ENCODE data around the gene ATF1. TPM values are rescaled to one million over a fixed set of nuclear protein-coding genes. Genes with fewer than 3 reads are reported as not detected.

Gene ATF1
- total and polyA plus RNA-seq, 2 of the 8 experiments (the other 6 are each of a cell fraction or from before 2014, with no cell fraction given), result 23.2 to 41.8 TPM

- Histone ChIP-seq H2AK5ac (ENCODE audit: low read depth, low read length) (no peak overlapping the region), H3K23ac (ENCODE audit: insufficient read length) (no peak overlapping the region), H3K4me2 (ENCODE audit: insufficient read depth in 1 of 2, low read depth in 2 of 2, low read length in 2 of 2) (no peak overlapping the region), H3K27ac (ENCODE audit: low read depth, low read length) (no peak overlapping the region), H2BK120ac (replicated peaks; ENCODE audit: low read depth, low read length) (no peak overlapping the region), H2AFZ (ENCODE audit: low read length) (no peak overlapping the region), H2BK5ac (ENCODE audit: low read depth, low read length) (no peak overlapping the region), H3K9ac (replicated peaks in 1 of 4; ENCODE audit: extremely low read depth in 1 of 4, low read depth in 3 of 4, low read length in 3 of 4) (no peak overlapping the region), H3K18ac (ENCODE audit: extremely low read depth, low read length) (no peak overlapping the region), H3K56ac (replicated peaks; ENCODE audit: insufficient read length, low read depth, low read length) (no peak overlapping the region), H2BK12ac (ENCODE audit: low read depth, low read length) (no peak overlapping the region), H2BK20ac (ENCODE audit: low read length) (no peak overlapping the region), H4K20me1 (replicated peaks in 1 of 2; ENCODE audit: control insufficient read depth in 1 of 2, insufficient read depth in 2 of 2, low read length in 2 of 2) (peaks cover 0 to 5% of the 10 kb centered on the region in 2 experiments), H4K91ac (replicated peaks; ENCODE audit: insufficient read length, low read length) (no peak overlapping the region), H4K5ac (ENCODE audit: insufficient read length, low read depth, low read length) (no peak overlapping the region), H2BK15ac (ENCODE audit: low read length) (no peak overlapping the region), H3K23me2 (ENCODE audit: low read depth, low read length) (no peaks in the 10 kb centered on the region), H3K79me1 (ENCODE audit: low read depth, low read length) (no peaks in the 10 kb centered on the region; the same call in 1 of the 2 replicates), H3K27me3 (replicated peaks in 1 of 4; ENCODE audit: control insufficient read depth in 3 of 4, extremely low read depth in 1 of 4, insufficient read depth in 3 of 4, low read length in 3 of 4) (no peaks in the 10 kb centered on the region), H3K14ac (ENCODE audit: insufficient read length) (no peak overlapping the region), H3K4ac (replicated peaks; ENCODE audit: insufficient read length, low read depth, low read length) (no peak overlapping the region), H3K79me2 (ENCODE audit: control insufficient read depth in 1 of 2, insufficient read depth in 2 of 2, low read length in 2 of 2) (peaks cover 5 to 89% of the 10 kb centered on the region in 2 experiments; a peak in 2 of 4 replicates), H3K4me3 (ENCODE audit: extremely low read depth in 1 of 4, insufficient read depth in 2 of 4, low read depth in 3 of 4, low read length in 4 of 4) (no peak overlapping the region), H3K36me3 (ENCODE audit: control insufficient read depth in 2 of 4, insufficient read depth in 4 of 4, low read length in 3 of 4) (peaks cover 0 to 8% (median 2%) of the 10 kb centered on the region in 4 experiments; a peak in 2 of 8 replicates), H4K8ac (ENCODE audit: extremely low read depth, insufficient read depth, low read length) (no peak overlapping the region), H3K4me1 (replicated peaks in 1 of 4; ENCODE audit: control insufficient read depth in 3 of 4, insufficient read depth in 4 of 4, low read length in 3 of 4) (no peaks in the 10 kb centered on the region), H3K9me3 (ENCODE audit: insufficient read depth in 2 of 2, low read depth in 1 of 2, low read length in 1 of 2) (no peaks in the 10 kb centered on the region)
- 94% methylated on average over 5 of the region's 5 CpGs; no CpG with 5 or more reads in 1 of the 2 experiments for WGBS, 2 experiments (ENCODE audit: extremely low coverage in 1 of 2, insufficient coverage in 1 of 2, insufficient read length in 1 of 2, insufficient replicate concordance in 2 of 2, low coverage in 1 of 2, low lambda C conversion rate in 2 of 2, missing lambda C conversion rate in 1 of 2)
- CTCF ChIA-PET (ENCODE audit: partially characterized antibody), result no interaction called here
- no peak for DNase-seq (ENCODE audit: low read depth in 1 of 2, low spot score in 2 of 2)
- no peak for FAIRE-seq
- TF ChIP-seq ATF3 (IDR thresholded peaks at IDR 0.05; ENCODE audit: insufficient read depth, low read depth, low read length), result no peak
- TF ChIP-seq SIX5 (IDR thresholded peaks at IDR 0.05; ENCODE audit: low read depth, low read length), result no peak
- POLR2A ChIA-PET (ENCODE audit: partially characterized antibody), result no interaction called here
Measured at GRCh38 chr12:50771409-50771808, 7.5 kb downstream of the ATF1 start.
